ENCODE data around the gene LBX1.

DNA sequence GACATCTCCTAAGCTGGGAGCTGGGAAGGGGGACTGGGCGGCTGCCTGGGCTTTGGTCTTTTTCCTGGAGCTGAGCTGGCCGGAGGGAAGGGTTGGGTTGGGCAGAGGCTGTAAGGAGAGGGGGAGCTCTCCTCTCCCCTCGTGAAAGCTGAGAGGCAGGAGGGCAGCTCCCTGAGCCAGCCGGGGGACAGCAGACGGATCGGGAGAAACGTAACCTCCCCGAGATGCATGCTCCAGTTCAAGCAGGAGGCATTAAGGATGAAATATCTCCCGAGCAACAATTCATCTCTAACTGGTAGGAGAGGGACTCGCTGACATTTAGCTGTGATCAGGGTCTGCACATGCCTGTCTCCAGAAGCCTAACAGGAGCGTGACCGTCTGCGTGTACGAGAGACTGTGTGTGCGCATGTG, 19.9 kb upstream of the LBX1 start:
- no peak for TF ChIP-seq POLR2A (IDR thresholded peaks at IDR 0.05; ENCODE audit: low read depth, low read length)
- no peak for TF ChIP-seq POLR2AphosphoS5 (IDR thresholded peaks at IDR 0.05; ENCODE audit: low read depth, low read length)
- TF ChIP-seq TAF1 (IDR thresholded peaks at IDR 0.05; ENCODE audit: low read depth, low read length) = no peak
- TF ChIP-seq SPI1 (IDR thresholded peaks at IDR 0.05; ENCODE audit: low read depth, low read length) = no peak
- no peak for TF ChIP-seq POU2F2 (IDR thresholded peaks at IDR 0.05; ENCODE audit: low read depth, low read length)

Measured in GM12891 (cell line).